Glomerular visceral epithelial cell (primary cell): ENCODE results near the gene YWHAB.
"Not testable (repeated sequence)": the region's sequence is repeated elsewhere in the genome, so short reads cannot be mapped to it uniquely, and the experiment has no call there.

ENCODE experiments used
- DNase-seq: peaks from one replicate; pipeline ENCODE4 v3.0.0-alpha.2; 2016; ENCODE audit errors: extremely low spot score

The YWHAB gene

DNA sequence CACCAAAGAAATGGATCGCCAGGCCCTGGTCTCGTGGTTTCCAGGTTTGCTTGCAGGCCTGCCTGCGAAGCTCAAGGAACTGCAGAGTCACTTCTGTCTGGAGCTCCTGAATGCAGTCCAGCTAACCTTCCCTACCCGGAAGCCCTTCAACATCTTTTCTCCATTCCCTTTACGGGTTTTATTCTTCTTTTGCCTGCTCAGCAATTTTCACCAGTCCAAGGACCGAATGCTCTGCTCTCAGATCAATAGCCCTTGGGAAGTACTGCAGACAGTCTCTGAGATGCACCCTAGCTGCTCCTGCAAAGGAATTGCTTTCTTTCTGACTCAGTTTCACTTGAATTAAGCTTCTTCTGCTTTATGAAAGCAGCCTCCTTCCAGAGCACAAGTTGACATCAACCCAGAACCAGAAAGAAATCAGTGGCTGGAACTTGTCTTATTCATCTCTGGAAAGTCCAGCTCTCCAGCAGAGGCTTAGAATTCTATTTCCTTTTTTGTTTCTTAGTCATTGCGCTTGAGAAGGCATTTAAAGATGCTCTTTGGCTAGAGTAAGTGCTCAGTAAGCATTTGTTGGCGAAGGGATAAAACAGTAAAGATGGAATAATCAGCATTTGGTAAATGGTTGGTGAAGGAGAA, 18.7 kb upstream of the YWHAB start:
- DNase-seq = no peak

- DNase-seq = no peak
These were observed 16.0 kb upstream of the YWHAB start for GRCh38 chr20:44869471-44869870.

GRCh38 chr20:44882360-44882759, 3.1 kb upstream of the YWHAB start:
- DNase-seq = not testable (repeated sequence)

GRCh38 chr20:44883214-44883902, 2.1 kb upstream of the YWHAB start:
- no peak for DNase-seq

DNA sequence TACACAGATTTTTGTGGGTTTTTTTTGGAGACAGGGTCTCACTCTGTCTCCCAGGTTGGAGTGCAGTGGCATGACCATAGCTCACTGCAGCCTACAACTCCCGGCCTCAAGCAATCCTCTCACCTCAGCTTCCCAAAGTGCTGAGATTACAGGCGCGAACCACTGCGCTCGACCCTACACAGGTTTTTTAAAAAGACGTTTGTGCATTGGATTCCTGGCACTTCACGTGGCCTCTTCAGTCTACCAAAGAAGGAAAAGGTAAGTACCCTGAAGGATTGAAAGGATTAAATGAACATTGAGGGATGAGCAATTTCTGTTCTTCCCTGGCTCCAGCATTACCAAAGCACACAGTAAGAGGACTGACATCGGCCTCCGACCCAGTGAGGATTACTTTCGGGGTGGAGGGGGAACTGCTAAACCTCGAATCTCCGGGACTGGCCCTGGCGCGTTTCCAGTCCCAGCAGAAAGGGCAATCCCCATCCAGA, 556 bp upstream of the YWHAB start:
- DNase-seq = no peak

GRCh38 chr20:44886266-44886651, 754 bp downstream of the YWHAB start:
- DNase-seq = no peak

- no peak for DNase-seq
These were observed 1.3 kb downstream of the YWHAB start for GRCh38 chr20:44886828-44887227.

DNA sequence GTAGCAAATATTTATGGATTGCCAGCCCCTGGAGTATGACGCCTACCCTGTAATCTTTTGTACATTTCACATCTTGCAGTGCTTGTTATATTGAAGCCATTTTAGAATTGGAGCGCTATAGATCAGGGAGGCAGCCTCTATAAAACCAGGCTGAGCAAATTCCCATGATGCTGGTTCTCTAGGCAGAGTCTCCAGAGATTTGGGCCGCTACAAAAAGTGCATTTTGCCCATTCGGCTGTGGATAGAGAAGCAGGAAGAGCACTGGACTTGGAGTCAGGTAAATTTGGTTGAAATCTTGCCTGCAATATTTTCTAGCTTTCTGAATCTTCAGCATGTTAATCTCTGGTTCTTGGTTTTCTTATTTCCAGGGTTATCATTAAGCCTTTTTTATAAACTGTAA, 2.0 kb downstream of the YWHAB start:
- no peak for DNase-seq

- no peak for DNase-seq
These were observed 3.0 kb downstream of the YWHAB start for GRCh38 chr20:44888226-44889103.

- no peak for DNase-seq
These were observed 6.3 kb downstream of the YWHAB start for GRCh38 chr20:44891826-44892225.

DNA sequence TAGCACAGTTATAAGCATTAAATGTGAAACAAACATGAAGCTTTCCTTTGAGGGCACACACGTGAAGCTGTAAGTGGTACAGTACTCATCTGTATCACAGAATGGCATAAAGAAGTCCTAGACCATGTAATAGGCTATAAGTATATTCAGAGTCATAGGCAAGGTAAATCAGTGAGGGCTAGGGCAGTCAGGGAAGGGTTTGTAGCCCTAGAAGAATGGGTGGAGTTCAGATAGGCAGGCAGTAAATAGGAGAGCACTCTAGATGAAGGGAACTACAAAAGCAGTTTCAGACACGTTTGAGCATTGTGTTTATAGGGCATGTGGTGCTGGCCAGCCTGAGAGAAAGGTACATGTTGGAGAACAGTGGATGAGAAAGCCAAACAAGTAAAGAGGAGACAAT, 9.5 kb downstream of the YWHAB start:
- no peak for DNase-seq

DNA sequence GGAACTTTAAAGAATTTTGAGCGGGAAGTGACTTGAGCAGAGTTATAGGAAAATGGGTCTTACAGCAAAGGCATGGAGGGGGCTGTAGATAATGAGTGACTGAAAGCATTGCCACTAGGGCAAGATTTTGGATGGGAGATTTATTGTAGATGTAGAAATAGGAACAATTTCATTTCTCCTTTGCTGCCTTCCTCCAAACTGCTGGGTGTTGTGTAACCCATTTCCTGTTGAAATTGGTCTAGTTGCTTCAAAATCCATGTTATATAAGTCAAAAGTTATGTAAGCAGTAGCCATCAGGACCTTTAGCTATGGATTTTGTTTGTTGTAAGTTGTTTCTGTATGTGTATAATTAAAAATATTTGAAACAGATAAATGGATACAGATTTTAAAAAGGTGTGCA, 11.1 kb downstream of the YWHAB start:
- DNase-seq = no peak

DNA sequence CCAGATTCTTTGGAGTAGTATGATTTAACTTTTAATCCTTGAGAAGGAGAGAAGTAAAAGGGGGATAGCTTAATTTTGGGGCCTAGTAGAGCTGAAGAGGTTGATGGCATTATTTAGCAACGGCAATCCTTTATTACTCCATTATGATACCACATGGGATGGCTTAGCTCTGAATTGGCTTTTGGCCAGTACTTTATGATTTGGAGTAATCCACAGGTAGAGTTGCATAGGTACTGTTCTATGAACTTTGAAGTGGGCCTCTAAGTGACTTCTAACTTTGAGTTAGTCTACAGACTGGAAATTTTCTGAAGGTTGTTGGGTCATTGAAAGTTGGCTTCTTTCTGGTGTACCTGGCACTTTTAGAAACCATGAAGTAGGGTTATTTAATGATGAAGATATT, 11.6 kb downstream of the YWHAB start:
- no peak for DNase-seq

DNA sequence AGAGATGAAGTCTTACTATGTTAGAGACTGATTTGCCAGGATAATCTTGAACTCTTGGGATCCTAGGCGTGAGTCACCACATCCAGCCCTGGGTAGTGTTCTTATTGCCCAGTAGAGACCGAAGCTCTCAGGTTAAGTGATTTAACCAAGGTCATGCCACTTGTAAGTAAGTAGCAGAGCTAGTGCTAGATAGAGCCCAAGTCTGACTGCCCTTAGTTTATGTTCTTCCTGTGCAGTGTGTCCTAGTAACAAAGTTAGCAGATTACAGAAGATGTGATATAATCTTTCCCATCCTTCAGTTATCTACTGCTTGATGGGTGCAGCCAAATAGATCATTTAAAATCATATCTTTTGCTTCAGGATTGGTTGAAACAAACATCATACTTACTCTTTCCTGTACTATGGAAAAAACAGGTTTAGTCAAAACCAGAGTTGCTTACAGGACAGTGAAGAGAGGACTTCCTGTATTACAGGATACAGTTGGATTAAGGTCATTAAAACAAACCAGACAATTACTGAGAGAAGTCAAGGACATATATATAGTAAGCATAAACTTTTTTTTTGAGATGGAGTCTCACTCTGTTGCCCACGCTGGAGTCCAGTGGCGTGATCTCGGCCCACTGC, 14.8 kb downstream of the YWHAB start:
- no peak for DNase-seq

DNA sequence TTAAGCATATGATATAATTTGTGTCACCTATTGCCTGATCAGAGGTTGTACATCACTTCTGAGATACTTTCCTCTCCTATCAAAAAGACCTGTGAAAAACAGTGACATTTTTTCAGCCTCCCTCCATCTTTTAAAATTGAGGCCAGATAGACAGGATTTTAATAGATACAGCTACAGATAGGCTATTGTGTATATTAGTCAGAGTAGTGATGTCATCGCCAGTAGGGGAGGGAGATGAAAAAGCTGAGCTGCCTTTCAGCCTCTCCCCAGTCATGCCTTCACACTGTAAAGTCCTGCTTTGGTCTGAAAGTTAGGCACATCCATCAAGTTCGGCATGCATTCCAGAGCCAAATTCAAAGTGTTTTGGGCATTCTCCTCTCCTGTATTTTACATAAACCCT, 16.5 kb downstream of the YWHAB start:
- DNase-seq = no peak

GRCh38 chr20:44904377-44904776, 18.9 kb downstream of the YWHAB start:
- no peak for DNase-seq

DNA sequence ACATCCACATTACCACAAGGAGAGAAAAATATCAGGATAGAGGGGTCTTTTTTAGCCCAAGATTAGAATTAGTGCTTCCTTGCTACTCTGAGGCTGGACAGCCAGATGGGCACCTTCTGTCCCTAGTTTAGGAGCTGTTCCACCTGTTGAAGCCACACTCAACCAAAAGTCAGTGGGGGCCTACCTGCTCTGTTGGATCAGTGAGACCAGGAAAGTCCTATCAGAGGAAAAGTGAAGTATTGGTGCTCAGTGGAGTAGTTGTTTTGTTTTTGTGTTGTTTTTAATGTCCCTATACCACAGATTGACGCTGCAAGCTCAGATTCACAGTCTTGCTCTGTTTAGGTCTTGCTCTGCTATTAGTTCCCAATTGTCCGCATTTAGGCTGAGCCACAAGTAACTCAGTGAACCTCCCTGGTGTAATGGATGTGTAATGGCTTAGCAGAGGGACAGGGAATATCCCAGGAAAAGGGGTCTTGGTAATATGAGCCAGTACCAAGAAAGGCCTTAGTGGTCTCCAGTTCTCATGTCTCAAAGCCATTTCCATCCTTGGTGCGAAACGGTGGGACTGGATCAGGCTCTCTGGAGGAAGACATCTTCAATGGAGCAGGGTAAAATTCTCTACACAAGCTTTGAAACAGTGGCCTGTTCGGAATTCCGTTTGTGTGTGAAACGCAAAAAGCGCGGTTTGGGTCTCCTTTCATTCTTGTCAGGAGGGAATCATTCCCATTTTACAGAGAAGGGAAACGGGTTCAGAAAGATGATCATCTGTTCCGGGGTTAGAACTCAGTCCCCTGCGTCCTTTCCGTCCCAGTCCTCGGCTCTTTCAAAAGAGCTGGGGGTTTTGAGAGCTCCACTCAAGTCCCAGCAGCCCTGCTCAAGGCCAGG, 23.7 kb downstream of the YWHAB start:
- DNase-seq = no peak

GRCh38 chr20:44909872-44910689, 24.6 kb downstream of the YWHAB start, which contains the start of gene PABPC1L:
TSS of gene PABPC1L (plus strand) at chr20:44910060. CDS start at chr20:44910144, 84 bp downstream.
- peak; percentile 74 for DNase-seq

- DNase-seq = no peak
These were observed 25.3 kb downstream of the YWHAB start for GRCh38 chr20:44910690-44911262.
